Activated CD8-positive, alpha-beta memory T cell treated with anti-CD3 and anti-CD28 coated beads, Interleukin-2, amount 50 U/mL, for 4 hours (primary cell): Measurements from ENCODE around the gene TMC8.
"Not testable (repeated sequence)": the region's sequence is repeated elsewhere in the genome, so short reads cannot be mapped to it uniquely, and the experiment has no call there.

Experiments used
- DNase-seq: peaks from one replicate; pipeline ENCODE4 v3.0.0-alpha.2; 2020

The TMC8 gene

DNA sequence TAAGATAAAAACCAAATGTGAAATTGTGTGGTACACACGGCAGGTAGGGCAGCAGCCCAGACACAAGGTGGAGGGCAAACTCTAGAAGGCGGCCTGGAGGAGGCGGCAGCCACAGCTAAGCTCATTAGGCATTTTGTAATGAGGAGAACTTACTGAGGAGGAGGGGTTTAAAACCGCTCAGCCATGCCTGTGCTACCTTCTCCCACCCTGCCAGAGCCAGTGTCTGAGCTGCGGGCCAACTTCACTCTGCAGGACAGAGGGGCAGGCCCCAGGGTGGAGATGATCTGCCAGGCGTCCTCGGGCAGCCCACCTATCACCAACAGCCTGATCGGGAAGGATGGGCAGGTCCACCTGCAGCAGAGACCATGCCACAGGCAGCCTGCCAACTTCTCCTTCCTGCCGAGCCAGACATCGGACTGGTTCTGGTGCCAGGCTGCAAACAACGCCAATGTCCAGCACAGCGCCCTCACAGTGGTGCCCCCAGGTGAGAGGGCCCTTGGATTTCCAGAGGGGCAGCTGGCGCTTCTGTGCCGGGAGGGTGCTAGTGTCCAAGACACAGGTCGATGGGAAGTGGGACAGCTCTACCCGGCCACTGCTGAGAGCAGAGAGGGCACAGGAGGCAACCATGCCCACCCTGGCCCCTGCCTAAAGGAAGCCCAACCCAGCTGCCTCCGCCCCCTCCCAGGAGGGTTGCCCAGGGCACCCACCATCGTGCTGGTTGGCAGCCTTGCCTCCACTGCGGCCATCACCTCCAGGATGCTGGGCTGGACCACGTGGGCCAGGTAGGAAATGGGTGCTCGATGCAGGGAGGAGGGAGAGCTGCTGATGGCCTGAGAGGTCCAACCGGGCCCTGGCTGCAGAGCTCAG lies 33.5 kb downstream of the TMC8 start:
- DNase-seq = no peak

- no peak for DNase-seq
Measured at GRCh38 chr17:78164748-78165607, 34.4 kb downstream of the TMC8 start.

DNA sequence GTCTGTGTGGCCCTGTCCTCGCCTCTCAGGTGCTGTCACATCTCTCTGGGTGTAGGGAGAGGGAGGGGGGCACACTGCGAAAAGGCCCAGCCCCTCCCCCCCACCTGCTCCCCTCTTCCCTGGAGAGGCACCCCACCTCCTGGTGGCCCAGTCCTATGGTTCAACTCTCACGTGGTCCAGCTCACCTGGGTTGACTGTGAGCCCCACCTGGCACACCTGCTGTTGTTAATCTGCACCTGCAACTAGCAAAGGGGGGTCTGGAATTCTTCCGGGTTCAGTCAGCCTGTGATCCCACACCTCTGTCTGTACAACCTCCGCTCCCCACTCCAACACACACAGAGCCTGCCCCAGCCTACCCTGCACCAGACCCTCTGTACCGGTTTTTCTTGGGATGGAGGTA lies 35.8 kb downstream of the TMC8 start:
- no peak for DNase-seq

- DNase-seq = peak; percentile 89
Measured at GRCh38 chr17:78168242-78168902, 37.8 kb downstream of the TMC8 start, which contains the start of gene SYNGR2. TSS of gene SYNGR2 (plus strand) at chr17:78168581. CDS start at chr17:78168617, 36 bp downstream.

DNA sequence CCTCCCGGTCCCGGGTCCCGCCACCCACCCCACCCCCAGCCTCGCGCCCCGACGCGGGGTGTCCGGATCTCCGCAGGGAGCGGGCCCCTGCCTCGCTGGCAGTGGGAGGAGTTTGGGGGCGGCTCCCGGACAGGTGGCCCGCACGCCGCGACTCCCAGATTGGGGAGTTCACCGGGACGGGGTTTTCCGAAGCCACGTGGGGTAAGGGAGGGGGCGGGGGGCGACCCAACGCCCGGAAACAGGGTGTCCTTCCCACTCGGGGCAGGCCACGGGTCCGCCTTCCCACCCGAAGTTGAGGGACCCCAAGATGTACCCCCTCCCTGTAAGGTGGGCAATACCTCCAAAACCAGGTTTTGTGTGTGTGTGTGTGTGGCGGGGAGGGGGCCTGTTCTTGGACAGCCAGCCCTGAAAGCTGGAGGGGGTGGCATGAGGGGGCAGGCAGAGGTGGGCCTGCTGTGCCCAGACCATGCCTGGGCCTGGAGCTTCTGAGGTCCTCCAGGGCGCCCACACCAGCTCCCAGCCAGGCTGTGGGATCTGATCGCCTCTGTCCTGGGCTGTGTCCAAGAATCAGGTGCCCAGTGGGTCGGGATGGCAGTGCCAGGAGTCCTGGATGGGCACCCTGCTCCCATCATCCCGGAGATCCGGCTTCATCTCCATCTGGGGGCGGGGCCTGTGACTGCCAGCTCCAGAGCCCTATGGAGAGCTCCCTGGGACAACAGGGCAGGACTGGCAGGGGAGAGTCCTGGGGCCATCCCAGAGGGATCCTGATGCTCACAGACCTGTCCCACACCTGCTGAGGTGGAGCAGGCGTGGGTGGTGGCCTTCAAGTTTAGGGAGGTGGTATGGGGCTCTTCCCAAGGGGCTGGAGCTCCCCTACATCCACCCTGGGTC lies 38.6 kb downstream of the TMC8 start:
- peak; percentile 68 for DNase-seq

GRCh38 chr17:78170692-78171590 lies 40.4 kb downstream of the TMC8 start:
- no peak for DNase-seq

DNA sequence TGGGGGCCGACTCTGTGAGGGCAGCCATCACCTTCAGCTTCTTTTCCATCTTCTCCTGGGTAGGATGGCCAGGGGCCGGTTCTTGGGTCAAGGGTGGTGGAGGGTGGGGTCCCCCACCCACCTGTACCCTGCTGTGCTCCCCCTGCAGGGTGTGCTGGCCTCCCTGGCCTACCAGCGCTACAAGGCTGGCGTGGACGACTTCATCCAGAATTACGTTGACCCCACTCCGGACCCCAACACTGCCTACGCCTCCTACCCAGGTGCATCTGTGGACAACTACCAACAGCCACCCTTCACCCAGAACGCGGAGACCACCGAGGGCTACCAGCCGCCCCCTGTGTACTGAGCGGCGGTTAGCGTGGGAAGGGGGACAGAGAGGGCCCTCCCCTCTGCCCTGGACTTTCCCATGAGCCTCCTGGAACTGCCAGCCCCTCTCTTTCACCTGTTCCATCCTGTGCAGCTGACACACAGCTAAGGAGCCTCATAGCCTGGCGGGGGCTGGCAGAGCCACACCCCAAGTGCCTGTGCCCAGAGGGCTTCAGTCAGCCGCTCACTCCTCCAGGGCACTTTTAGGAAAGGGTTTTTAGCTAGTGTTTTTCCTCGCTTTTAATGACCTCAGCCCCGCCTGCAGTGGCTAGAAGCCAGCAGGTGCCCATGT lies 41.1 kb downstream of the TMC8 start:
- DNase-seq = not testable (repeated sequence)

GRCh38 chr17:78172249-78173051 lies 41.9 kb downstream of the TMC8 start:
- no peak for DNase-seq

- DNase-seq = no peak
Measured at GRCh38 chr17:78173097-78173715, 42.6 kb downstream of the TMC8 start.

DNA sequence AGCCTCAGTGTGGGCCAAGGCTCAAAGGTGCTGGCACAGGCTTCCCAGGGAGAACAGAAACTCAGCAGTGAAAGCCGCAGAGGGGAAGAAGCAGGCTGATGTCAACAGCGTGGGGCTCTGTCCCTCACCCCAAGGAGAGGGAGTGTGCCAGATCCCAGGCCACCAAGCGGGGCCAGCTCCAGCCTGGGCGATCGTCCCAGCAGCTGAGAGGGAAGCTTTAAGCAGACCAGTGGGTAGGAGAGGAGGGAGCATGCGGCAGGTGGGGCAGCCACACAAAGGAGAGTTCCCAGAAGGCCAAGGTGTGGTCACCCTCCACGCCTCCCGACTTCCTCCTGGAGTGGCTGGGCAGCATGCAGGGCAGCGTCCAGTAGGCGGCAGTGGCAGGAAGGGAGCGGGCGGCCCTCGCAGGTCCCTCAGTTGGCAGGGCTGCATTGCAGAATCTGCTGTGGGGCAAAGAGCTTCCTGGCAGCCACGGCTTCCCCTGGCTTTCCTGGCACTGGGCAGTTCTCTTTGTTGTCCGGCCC lies 43.8 kb downstream of the TMC8 start:
- no peak for DNase-seq

GRCh38 chr17:78174870-78175642 lies 44.5 kb downstream of the TMC8 start:
- no peak for DNase-seq

DNA sequence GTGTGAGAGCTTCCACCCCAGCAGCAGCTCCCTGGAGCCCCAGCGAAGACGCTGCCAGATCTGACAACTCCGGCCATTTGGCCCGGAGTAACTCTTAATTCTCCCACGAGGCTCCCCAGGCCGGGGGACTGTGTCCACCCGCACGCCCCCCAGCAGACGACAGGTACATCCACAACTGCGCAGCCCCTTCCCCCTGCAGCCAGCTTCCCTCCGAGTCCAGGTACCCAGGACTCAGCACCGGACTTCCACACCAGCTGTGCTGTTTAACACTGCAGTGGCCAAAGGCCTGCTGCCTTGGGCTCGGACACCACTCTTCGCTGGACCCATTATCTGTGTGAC lies 45.0 kb downstream of the TMC8 start:
- no peak for DNase-seq

GRCh38 chr17:78176548-78177025 lies 46.0 kb downstream of the TMC8 start:
- DNase-seq = peak; percentile 79

DNA sequence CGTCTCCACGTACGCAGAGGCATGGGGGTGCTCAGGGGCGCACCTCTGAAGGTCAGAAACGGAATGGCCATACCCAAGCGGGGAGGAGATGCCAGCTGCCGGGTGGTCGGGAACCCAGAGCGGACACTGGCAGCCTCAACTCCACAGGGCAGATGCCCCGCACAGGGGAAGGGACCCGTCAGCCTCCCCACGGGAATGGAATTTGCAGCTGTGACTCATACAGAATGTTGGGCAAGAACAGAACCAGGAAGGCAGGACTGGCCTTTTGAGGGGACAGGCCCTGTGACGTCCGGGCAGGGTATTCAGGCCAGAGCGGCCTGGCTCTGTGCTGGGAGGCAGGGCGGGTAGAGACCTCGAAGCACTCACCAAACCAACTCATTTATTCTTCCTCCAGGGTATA lies 48.8 kb downstream of the TMC8 start:
- DNase-seq = no peak

- DNase-seq = no peak
Measured at GRCh38 chr17:78180083-78180482, 49.5 kb downstream of the TMC8 start.

DNA sequence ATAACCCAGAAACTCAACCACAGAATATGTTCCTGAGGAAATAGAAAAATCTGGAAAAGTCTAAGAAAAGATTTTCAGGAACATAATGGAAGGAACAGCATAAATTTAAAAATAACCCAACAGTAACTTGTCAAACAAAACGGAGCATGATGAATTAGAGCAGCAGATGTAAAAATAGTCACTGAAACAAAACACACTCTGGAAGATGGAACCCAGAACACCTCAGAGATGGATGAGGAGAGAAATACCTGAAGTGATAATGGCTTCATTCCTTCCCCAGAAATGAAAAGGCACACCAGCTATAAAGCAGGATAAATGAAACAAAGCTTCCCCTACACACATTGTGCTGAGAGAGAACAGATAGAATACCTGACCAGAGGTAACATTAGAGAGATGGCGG lies 49.9 kb downstream of the TMC8 start:
- DNase-seq = no peak

DNA sequence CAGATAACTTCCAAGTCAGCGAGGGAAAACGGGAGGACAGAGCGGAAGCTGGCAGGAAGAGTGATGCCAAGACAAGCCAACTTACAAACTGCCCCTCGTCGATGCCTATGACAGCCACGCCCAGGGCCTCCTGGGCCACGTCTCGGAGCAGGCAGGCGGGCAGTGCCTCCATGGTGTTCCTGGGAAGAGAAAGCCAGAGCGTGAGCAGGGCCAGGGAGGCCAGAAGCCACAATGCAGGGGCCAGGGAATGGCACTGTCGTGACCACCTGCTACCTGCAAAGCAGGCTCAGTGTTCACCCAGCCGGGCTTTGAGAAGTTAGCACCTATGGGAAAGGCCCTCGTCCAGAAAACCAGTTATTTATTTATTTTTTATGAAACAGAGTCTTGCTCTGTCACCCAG lies 51.9 kb downstream of the TMC8 start:
- DNase-seq = no peak

DNA sequence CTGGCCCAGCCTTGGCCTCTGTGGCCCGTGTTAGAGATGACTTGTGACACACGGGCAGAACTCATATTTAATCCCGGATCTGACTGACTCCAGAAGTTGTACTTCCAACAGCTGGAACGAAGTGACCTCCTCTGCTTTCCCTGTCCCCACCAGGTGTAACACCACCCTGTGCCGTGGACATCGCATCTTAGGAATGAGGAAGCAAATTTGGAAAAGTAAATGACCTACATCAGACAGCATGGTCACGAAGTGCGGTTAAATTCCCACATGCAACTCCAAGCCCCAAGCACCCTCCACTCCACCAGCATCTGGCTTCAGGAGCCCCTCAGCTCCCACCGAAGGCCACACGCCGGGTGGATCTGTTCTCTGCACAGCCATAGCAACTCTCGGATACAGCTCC lies 53.3 kb downstream of the TMC8 start:
- DNase-seq = no peak
